RWPE2 (cell line): Measurements from ENCODE around the gene SLC7A10.

Experiments used
- ATAC-seq: fragments of 200-7000 bp; cut with Tn5 transposase; 3 replicates; pipeline ENCODE4 v1.9.1; 2021; ENCODE audit warnings: low read depth
- DNase-seq: peaks from one replicate; pipeline ENCODE4 v3.0.0-alpha.2; 2020; ENCODE audit warnings: low spot score
- H3K27ac ChIP-seq: fragments of 450-650 bp; 2 replicates; pipeline ENCODE4 v1.5.1; 2017; ENCODE audit warnings: mild to moderate bottlenecking; ENCODE audit not compliant: poor library complexity, severe bottlenecking
- H3K27me3 ChIP-seq: fragments of 250-450 bp; sonication (Bioruptor Pico); 2 replicates; pipeline ENCODE4 v1.5.1; 2021; ENCODE audit warnings: mild to moderate bottlenecking, moderate library complexity; ENCODE audit not compliant: insufficient read depth, poor library complexity, severe bottlenecking
- H3K36me3 ChIP-seq: fragments of 250-450 bp; sonication (Bioruptor Pico); 2 replicates; pipeline ENCODE4 v1.5.1; 2020; ENCODE audit warnings: low read depth, mild to moderate bottlenecking, moderate library complexity
- H3K4me1 ChIP-seq: fragments of 250-450 bp; sonication (Bioruptor Pico); 2 replicates; pipeline ENCODE4 v1.5.1; 2021; ENCODE audit warnings: mild to moderate bottlenecking, moderate library complexity; ENCODE audit not compliant: insufficient read depth, poor library complexity, severe bottlenecking
- H3K4me3 ChIP-seq: fragments of 250-450 bp; sonication (Bioruptor Pico); 2 replicates; pipeline ENCODE4 v1.5.1; 2021; ENCODE audit warnings: mild to moderate bottlenecking, moderate library complexity; ENCODE audit not compliant: severe bottlenecking
- H3K9me3 ChIP-seq: fragments of 250-450 bp; sonication (Bioruptor Pico); 2 replicates; pipeline ENCODE4 v1.5.1; 2021; ENCODE audit warnings: mild to moderate bottlenecking, moderate library complexity; ENCODE audit not compliant: severe bottlenecking
- TF ChIP-seq, protein P1 (sequence below): fragments of 450-650 bp; IDR thresholded peaks from one replicate; pipeline ENCODE4 v1.5.1; 2017; ENCODE audit warnings: mild to moderate bottlenecking, moderate library complexity; ENCODE audit not compliant: poor library complexity, severe bottlenecking

Gene SLC7A10

DNA sequence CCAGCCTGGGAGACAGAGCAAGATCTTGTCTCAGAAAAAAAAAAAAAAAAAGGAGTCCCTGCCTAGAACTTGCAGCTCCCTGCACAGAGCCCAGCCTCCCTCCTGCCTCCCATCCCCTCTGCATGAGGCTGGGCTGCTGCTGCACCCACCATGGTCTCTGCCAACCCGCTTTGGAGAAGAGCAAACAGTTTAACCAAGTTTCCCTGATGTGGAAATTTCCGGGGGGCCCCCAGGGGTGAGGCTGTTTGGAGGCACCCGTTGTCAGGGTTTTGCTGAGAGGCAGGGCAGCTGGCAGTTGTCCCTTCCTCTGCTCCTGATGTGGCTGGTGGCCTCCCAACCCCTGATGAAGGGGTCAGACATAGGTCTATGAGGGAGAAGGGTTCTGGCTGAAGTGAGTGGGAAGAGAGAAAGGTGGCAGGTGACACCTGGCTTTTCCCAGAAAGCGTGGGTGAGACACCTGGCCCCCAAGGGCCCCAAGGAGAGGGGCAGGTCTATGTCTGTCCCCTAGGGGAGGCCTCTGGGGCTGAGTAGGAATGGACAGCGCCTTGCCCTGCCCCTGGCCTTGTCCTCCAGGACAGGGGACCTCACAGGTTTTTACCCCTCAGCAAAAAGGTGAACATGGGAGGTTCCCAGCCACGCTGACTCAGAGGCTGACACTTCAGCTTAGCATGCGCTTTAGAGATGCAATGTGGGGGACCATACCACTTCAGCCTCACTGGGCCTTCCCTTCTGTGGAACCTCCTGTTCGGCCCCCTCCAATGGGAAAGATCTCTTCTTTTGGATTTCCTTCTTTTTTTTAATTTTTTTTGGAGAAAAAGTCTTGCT, 26.0 kb downstream of the SLC7A10 start:
- H3K4me3 ChIP-seq, result no peak overlapping the region
- peaks cover 7% of the 10 kb centered on the region for H3K27me3 ChIP-seq
- H3K27ac ChIP-seq, result no peak overlapping the region
- H3K36me3 ChIP-seq, result no peaks in the 10 kb centered on the region
- DNase-seq, result no peak
- no peaks in the 10 kb centered on the region for H3K9me3 ChIP-seq
- TF ChIP-seq, protein P1, sequence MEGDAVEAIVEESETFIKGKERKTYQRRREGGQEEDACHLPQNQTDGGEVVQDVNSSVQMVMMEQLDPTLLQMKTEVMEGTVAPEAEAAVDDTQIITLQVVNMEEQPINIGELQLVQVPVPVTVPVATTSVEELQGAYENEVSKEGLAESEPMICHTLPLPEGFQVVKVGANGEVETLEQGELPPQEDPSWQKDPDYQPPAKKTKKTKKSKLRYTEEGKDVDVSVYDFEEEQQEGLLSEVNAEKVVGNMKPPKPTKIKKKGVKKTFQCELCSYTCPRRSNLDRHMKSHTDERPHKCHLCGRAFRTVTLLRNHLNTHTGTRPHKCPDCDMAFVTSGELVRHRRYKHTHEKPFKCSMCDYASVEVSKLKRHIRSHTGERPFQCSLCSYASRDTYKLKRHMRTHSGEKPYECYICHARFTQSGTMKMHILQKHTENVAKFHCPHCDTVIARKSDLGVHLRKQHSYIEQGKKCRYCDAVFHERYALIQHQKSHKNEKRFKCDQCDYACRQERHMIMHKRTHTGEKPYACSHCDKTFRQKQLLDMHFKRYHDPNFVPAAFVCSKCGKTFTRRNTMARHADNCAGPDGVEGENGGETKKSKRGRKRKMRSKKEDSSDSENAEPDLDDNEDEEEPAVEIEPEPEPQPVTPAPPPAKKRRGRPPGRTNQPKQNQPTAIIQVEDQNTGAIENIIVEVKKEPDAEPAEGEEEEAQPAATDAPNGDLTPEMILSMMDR, result no peak
- no peak for ATAC-seq
- H3K4me1 ChIP-seq, result no peaks in the 10 kb centered on the region

DNA sequence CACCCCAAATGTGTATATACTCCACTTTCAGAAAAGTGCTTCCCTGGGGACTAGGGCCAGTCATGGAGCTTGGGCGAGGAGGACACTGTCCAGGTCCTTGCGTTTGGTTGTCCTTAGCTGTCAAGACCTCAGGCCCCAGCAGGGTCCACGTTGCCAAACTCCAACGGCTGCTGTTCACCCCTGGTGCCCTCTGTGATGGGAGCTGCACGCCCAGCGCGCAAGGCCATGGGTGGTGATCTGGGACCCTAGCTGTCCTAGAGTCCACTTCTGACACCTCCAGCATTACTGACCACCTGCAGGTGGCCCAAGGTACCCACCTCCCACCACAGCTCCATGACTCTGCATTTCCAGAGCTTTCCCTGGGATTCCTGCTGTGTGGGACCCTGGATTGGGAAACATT, 27.5 kb downstream of the SLC7A10 start:
- Histone ChIP-seq H3K27ac (no peak overlapping the region), H3K4me3 (no peak overlapping the region), H3K27me3 (peaks cover 14% of the 10 kb centered on the region), H3K4me1 (no peaks in the 10 kb centered on the region), H3K36me3 (no peaks in the 10 kb centered on the region), H3K9me3 (no peaks in the 10 kb centered on the region)
- TF ChIP-seq, protein P1, result no peak
- no peak for DNase-seq
- ATAC-seq, result no peak

- TF ChIP-seq, protein P1, result no peak
- Histone ChIP-seq H3K27me3 (peaks cover 17% of the 10 kb centered on the region), H3K36me3 (no peaks in the 10 kb centered on the region), H3K4me1 (no peaks in the 10 kb centered on the region), H3K4me3 (no peak overlapping the region), H3K27ac (no peak overlapping the region), H3K9me3 (no peaks in the 10 kb centered on the region)
- no peak for ATAC-seq
- DNase-seq, result no peak
Observed at GRCh38 chr19:33197591-33198000, 28.1 kb downstream of the SLC7A10 start.

- ATAC-seq (no peak), DNase-seq (no peak)
- no peaks in the 10 kb centered on the region for H3K36me3 ChIP-seq
- no peaks in the 10 kb centered on the region for H3K9me3 ChIP-seq
- TF ChIP-seq, protein P1, result no peak
- H3K4me3 ChIP-seq, result no peak overlapping the region
- no peak overlapping the region for H3K27ac ChIP-seq
- no peaks in the 10 kb centered on the region for H3K4me1 ChIP-seq
- peaks cover 17% of the 10 kb centered on the region for H3K27me3 ChIP-seq
Observed at GRCh38 chr19:33196446-33197193, 29.0 kb downstream of the SLC7A10 start.
